HTR-8/SVneo (cell line): Measurements from ENCODE around the gene MICB.

Experiments
- DNase-seq: peaks from one replicate; pipeline ENCODE4 v3.0.0; 2011; ENCODE audit warnings: low spot score, mixed read lengths; ENCODE audit not compliant: insufficient read length
- FAIRE-seq: peaks from 2 replicates; lab custom pipeline; 2011; peaks lifted over from hg19 to GRCh38; lab: Jason Lieb, UNC

Gene MICB

GRCh38 chr6:31558631-31559500 lies 60.9 kb downstream of the MICB start:
- FAIRE-seq = no peak
- no peak for DNase-seq

- DNase-seq (no peak), FAIRE-seq (no peak)
Observed at GRCh38 chr6:31559606-31559957, 61.6 kb downstream of the MICB start.

- peak; percentile 90 for DNase-seq
- FAIRE-seq = peak; percentile 76
Observed at GRCh38 chr6:31559958-31560696, 62.2 kb downstream of the MICB start.

GRCh38 chr6:31560697-31561058 lies 62.7 kb downstream of the MICB start:
- no peak for FAIRE-seq
- DNase-seq = no peak
